Stimulated activated CD4-positive, alpha-beta T cell treated with anti-CD3 and anti-CD28 coated beads, Interleukin-15, amount 100 ng/mL, for 24 hours (primary cell): Measurements from ENCODE around the gene ATP9B.

Experiments
- DNase-seq: peaks from one replicate; pipeline ENCODE4 v3.0.0-alpha.2; 2020

Gene ATP9B

GRCh38 chr18:79335833-79336360, 266.7 kb downstream of the ATP9B start:
- no peak for DNase-seq

GRCh38 chr18:79336556-79337142, 267.5 kb downstream of the ATP9B start:
- DNase-seq = no peak

GRCh38 chr18:79337184-79337583, 268.0 kb downstream of the ATP9B start:
- no peak for DNase-seq

GRCh38 chr18:79337620-79338019, 268.4 kb downstream of the ATP9B start:
- DNase-seq = no peak

- DNase-seq = no peak
Measured at GRCh38 chr18:79339094-79339908, 270.1 kb downstream of the ATP9B start.

- no peak for DNase-seq
Measured at GRCh38 chr18:79343567-79344207, 274.5 kb downstream of the ATP9B start.

GRCh38 chr18:79344208-79344581, 275.0 kb downstream of the ATP9B start:
- no peak for DNase-seq

- no peak for DNase-seq
Measured at GRCh38 chr18:79345366-79345765, 276.2 kb downstream of the ATP9B start.

- DNase-seq = no peak
Measured at GRCh38 chr18:79345981-79346380, 276.8 kb downstream of the ATP9B start.

GRCh38 chr18:79348066-79348465, 278.9 kb downstream of the ATP9B start:
- no peak for DNase-seq

GRCh38 chr18:79352432-79352831, 283.2 kb downstream of the ATP9B start:
- DNase-seq = no peak

GRCh38 chr18:79353267-79353666, 284.1 kb downstream of the ATP9B start:
- DNase-seq = no peak

- no peak for DNase-seq
Measured at GRCh38 chr18:79354350-79354749, 285.2 kb downstream of the ATP9B start.

- DNase-seq = no peak
Measured at GRCh38 chr18:79355433-79356335, 286.5 kb downstream of the ATP9B start.

GRCh38 chr18:79356435-79356834, 287.2 kb downstream of the ATP9B start:
- no peak for DNase-seq

- no peak for DNase-seq
Measured at GRCh38 chr18:79360933-79361332, 291.7 kb downstream of the ATP9B start.

GRCh38 chr18:79361766-79362522, 292.8 kb downstream of the ATP9B start:
- no peak for DNase-seq

- DNase-seq = no peak
Measured at GRCh38 chr18:79365701-79366100, 296.5 kb downstream of the ATP9B start.

GRCh38 chr18:79366177-79367094, 297.2 kb downstream of the ATP9B start:
- DNase-seq = no peak

- DNase-seq = no peak
Measured at GRCh38 chr18:79367480-79367879, 298.3 kb downstream of the ATP9B start.

- DNase-seq = no peak
Measured at GRCh38 chr18:79367989-79368388, 298.8 kb downstream of the ATP9B start.
